Measurements from ENCODE around the gene C17orf67. TPM values are rescaled to one million over a fixed set of nuclear protein-coding genes. Genes with fewer than 3 reads are reported as not detected.

Gene C17orf67
- total RNA-seq, 1 experiment from 2014 or later: 2.9 TPM

DNA sequence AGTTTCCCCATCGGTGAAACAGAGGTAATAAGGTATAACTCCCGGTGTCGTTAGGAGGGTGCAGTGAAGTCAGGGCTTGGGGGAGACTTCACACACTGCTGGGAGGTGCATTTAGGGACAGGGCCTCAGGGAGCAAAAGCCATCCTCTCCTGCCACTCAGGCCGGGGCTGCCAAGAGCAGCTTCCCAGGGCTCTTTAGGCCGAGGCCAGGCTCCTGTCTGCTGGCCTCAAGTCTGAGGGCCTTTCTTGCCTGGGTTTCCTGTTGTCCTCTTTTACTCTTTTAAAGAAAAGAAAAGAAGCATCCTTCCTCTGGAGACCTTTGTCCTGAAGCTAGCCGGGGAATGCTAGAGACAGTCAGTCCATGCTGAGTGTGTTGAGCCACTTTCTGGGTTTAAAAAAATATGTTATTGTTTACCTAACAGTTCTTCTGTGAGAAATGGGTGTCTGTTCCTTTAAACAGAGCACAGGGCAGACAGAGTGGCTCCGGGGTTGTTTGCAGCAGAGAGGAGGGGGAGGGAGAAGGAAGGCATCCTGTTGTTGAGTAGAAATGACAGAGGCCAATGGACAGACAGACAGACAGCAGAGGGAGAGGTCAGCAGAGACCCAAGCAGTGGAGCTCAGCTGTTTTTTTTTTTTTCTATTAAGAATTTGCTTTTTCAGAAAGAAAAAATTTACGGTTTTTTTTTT is 79.1 kb downstream of the C17orf67 start:
- Mint-ChIP-seq H3K27me3 (ENCODE audit: insufficient read depth, unreplicated experiment) (peaks cover 23% of the 10 kb centered on the region), H3K9me3 (ENCODE audit: unreplicated experiment) (no peaks in the 10 kb centered on the region), H3K36me3 (ENCODE audit: insufficient read depth, unreplicated experiment) (no peaks in the 10 kb centered on the region), H3K27ac (ENCODE audit: unreplicated experiment) (no peak overlapping the region), H3K4me1 (ENCODE audit: low read depth, unreplicated experiment) (no peaks in the 10 kb centered on the region), H3K4me3 (ENCODE audit: unreplicated experiment) (no peak overlapping the region)
- Histone ChIP-seq H3K4me1 (no peaks in the 10 kb centered on the region), H3K4me3 (ENCODE audit: low read depth, low read length) (no peak overlapping the region), H3K9me3 (no peaks in the 10 kb centered on the region), H3K36me3 (ENCODE audit: control insufficient read depth, insufficient read depth, low read length) (no peaks in the 10 kb centered on the region), H3K27me3 (replicated peaks; ENCODE audit: control insufficient read depth, insufficient read depth, low read length) (no peaks in the 10 kb centered on the region)
- intact Hi-C loops (cut with micrococcal nuclease; ENCODE audit: unreplicated experiment): no loop called here
- TF ChIP-seq, protein P1, sequence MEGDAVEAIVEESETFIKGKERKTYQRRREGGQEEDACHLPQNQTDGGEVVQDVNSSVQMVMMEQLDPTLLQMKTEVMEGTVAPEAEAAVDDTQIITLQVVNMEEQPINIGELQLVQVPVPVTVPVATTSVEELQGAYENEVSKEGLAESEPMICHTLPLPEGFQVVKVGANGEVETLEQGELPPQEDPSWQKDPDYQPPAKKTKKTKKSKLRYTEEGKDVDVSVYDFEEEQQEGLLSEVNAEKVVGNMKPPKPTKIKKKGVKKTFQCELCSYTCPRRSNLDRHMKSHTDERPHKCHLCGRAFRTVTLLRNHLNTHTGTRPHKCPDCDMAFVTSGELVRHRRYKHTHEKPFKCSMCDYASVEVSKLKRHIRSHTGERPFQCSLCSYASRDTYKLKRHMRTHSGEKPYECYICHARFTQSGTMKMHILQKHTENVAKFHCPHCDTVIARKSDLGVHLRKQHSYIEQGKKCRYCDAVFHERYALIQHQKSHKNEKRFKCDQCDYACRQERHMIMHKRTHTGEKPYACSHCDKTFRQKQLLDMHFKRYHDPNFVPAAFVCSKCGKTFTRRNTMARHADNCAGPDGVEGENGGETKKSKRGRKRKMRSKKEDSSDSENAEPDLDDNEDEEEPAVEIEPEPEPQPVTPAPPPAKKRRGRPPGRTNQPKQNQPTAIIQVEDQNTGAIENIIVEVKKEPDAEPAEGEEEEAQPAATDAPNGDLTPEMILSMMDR (IDR thresholded peaks at IDR 0.05; ENCODE audit: insufficient read depth in 1 of 2, low read depth in 1 of 2, low read length in 1 of 2, severe bottlenecking in 1 of 2, unreplicated experiment in 1 of 2): no peak
- ChIA-PET CTCF (no interaction called here), POLR2A (no interaction called here)
- no TSS peak for BruUV-seq (replicated peaks)
- DNase-seq: no peak

DNA sequence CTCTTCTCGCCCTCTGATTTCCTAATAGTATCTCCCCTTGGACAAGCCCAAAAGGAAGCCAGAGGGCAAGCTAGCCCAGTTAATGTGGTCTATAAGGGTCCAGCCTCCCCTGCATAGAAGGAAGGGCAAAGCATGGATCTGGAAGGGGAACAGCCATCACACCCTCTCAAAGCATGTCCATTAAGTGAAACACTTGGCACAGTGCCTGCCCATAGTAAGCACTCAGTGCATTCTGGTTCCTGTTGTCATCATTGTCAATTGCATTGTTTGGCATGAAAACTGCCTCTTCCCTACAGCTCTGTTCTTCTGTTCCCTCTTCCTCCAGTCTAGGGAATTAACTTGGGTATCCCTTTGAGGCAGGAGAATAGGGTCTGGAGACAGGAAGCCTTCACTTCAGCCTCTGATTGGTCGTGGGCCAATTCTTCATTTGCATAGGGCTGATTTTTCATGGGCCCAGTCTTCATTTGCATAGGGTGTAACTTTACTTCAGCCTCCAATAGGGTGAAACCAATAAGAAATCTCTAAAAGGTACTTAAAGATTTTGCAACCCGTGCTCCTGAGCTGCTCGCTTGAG is 81.4 kb downstream of the C17orf67 start:
- BruUV-seq (replicated peaks): no TSS peak
- Histone ChIP-seq H3K36me3 (ENCODE audit: control insufficient read depth, insufficient read depth, low read length) (no peaks in the 10 kb centered on the region), H3K4me3 (ENCODE audit: low read depth, low read length) (no peak overlapping the region), H3K27me3 (replicated peaks; ENCODE audit: control insufficient read depth, insufficient read depth, low read length) (no peaks in the 10 kb centered on the region), H3K9me3 (no peaks in the 10 kb centered on the region), H3K4me1 (no peaks in the 10 kb centered on the region)
- Mint-ChIP-seq H3K27ac (ENCODE audit: unreplicated experiment) (no peak overlapping the region), H3K4me1 (ENCODE audit: low read depth, unreplicated experiment) (no peaks in the 10 kb centered on the region), H3K9me3 (ENCODE audit: unreplicated experiment) (no peaks in the 10 kb centered on the region), H3K4me3 (ENCODE audit: unreplicated experiment) (no peak overlapping the region), H3K36me3 (ENCODE audit: insufficient read depth, unreplicated experiment) (no peaks in the 10 kb centered on the region), H3K27me3 (ENCODE audit: insufficient read depth, unreplicated experiment) (peaks cover 34% of the 10 kb centered on the region)
- TF ChIP-seq, protein P1 (IDR thresholded peaks at IDR 0.05; ENCODE audit: insufficient read depth in 1 of 2, low read depth in 1 of 2, low read length in 1 of 2, severe bottlenecking in 1 of 2, unreplicated experiment in 1 of 2): no peak
- intact Hi-C loops (cut with micrococcal nuclease; ENCODE audit: unreplicated experiment): no loop called here
- no peak for DNase-seq
- ChIA-PET CTCF (no interaction called here), POLR2A (no interaction called here)

DNA sequence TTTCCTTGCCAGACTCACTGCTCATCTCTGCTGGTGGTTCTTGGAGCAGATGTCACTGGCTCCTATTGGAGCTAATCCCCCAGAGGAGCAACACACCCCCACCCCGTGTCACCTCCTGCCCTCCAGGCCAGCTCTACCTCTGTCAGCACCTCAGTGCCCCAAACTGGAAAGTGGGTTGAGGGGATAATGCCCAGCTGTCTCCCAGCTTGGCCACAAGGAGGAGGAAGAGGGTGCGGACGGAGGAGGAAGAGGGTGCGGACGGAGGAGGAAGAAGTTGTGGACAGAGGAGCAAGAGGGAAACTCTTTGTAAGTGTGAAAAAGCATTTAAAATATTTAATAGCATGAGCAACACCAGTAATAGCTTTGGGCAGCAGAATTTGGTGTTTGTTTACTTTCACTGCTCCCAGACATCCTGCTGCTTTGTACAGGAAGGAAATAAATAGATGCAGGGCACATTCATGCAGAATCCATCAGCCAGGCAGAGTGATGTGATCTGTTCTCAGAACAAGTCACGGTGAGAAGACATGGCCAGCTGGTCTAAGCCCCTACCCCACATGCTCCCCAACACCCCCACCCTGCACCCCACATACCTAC is 82.5 kb downstream of the C17orf67 start:
- TF ChIP-seq, protein P1 (IDR thresholded peaks at IDR 0.05; ENCODE audit: insufficient read depth in 1 of 2, low read depth in 1 of 2, low read length in 1 of 2, severe bottlenecking in 1 of 2, unreplicated experiment in 1 of 2): no peak
- H3K27me3 Mint-ChIP-seq (ENCODE audit: insufficient read depth, unreplicated experiment): peaks cover 28% of the 10 kb centered on the region

More for the DNA sequence above, 82.5 kb downstream of the C17orf67 start:
- POLR2A ChIA-PET: no interaction called here
- Histone ChIP-seq H3K27me3 (replicated peaks; ENCODE audit: control insufficient read depth, insufficient read depth, low read length) (no peaks in the 10 kb centered on the region), H3K4me1 (no peaks in the 10 kb centered on the region), H3K9me3 (no peaks in the 10 kb centered on the region), H3K4me3 (ENCODE audit: low read depth, low read length) (no peak overlapping the region), H3K36me3 (ENCODE audit: control insufficient read depth, insufficient read depth, low read length) (no peaks in the 10 kb centered on the region)
- no peaks in the 10 kb centered on the region for H3K9me3 Mint-ChIP-seq (ENCODE audit: unreplicated experiment)
- no peak for DNase-seq
- no peak overlapping the region for H3K27ac Mint-ChIP-seq (ENCODE audit: unreplicated experiment)
- no peak overlapping the region for H3K4me3 Mint-ChIP-seq (ENCODE audit: unreplicated experiment)
- intact Hi-C loops (cut with micrococcal nuclease; ENCODE audit: unreplicated experiment): no loop called here
- no TSS peak for BruUV-seq (replicated peaks)
- CTCF ChIA-PET: no interaction called here
- no peaks in the 10 kb centered on the region for H3K36me3 Mint-ChIP-seq (ENCODE audit: insufficient read depth, unreplicated experiment)
- H3K4me1 Mint-ChIP-seq (ENCODE audit: low read depth, unreplicated experiment): no peaks in the 10 kb centered on the region
